ENCODE data around the gene MAD1L1.

Gene MAD1L1

DNA sequence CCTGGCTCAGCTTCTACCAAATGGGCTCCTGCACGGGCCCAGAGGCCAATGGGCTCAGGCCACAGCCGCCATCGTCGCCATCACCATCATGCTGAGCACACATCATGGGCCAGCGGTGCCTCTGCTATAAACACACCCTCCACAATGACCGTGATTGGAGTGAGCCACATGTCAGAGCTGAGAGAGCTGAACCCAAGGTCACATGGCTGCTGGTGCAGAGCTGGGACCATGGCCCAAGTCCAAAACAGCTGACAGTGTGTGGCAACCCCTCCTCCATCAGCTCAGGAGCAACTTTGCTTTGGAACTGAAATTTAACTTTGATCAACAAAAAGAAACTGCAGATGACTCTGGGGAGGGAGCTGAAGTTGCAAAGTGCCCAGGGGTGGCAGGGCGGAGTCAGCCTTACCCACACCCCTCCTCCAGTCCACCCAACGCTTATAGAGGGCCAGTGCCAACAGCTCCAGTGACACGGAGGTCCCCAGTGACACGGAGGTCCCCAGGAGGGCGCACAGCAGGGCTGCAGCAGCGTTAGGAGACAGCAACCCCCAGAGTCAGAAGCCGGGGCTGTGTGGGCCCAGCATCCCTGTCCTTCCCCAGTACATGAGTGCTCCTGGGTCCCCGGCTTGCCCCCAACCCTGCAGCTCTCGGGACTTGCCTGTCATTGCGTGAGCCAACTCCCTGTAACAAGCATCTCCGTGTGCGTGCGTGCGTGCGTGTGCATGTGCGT, 313.0 kb downstream of the MAD1L1 start:
- no peak for DNase-seq (ENCODE audit: low read depth in 2 of 2, low spot score in 1 of 2)

DNA sequence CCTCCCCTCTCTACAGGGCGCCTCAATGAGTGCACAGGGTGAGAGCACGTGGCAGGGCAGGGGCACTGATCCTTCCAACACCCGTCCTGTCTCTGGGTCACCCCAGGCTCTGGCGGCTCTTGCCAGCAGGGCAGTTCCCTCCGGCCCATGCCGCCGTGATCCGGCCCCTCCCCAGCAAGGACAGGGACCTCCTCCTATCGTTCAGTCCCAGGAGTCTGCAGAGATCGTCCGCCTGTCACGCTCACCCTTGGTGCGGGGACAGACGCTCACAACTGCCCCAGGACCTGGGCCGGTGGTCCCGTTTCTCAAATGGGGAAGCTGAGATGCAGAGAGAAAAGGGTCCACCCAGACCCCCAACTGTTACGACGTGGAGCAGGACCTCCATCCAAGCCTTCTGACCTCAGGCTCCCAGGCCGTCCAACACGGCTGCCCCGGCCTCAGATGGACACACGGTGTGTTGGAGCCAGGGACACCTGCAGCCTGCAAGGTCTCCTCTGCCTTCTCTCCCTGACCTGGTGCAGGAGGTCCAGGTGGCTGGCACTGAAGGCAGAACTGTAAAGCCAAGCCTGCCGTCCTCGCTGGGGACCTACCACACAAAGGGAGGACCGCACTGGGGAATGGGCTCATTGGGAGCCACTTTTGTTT, 313.7 kb downstream of the MAD1L1 start:
- DNase-seq (ENCODE audit: low read depth in 2 of 2, low spot score in 1 of 2): no peak

DNA sequence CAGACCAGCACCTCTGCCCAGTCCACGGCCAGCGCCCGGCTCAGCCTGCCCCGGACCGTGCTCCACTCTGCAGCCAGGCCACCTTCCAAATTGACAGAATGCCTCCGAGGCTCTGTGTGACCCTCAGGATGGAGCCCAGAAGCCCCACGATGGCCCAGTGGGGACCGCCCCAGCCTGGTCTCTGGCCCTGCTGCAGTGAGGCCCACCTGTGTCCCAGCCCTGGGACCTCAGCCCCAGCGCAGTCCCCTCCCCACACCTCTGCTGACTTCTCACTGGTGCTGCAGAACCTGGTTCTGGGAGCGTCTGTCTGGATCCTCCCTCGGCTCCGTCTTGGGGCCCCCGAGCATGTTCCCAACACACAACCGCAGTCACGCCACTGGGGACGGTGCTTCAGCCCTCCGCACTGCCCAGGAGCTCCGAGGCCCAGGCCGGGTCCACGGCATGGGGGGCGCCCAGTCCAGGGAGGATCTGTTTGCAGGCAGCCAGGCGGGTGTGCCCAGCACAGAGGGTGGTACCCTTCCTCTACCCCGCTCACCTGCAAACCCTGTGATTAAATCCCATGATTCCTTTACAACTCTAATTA, 314.6 kb downstream of the MAD1L1 start:
- no peak for DNase-seq (ENCODE audit: low read depth in 2 of 2, low spot score in 1 of 2)

DNA sequence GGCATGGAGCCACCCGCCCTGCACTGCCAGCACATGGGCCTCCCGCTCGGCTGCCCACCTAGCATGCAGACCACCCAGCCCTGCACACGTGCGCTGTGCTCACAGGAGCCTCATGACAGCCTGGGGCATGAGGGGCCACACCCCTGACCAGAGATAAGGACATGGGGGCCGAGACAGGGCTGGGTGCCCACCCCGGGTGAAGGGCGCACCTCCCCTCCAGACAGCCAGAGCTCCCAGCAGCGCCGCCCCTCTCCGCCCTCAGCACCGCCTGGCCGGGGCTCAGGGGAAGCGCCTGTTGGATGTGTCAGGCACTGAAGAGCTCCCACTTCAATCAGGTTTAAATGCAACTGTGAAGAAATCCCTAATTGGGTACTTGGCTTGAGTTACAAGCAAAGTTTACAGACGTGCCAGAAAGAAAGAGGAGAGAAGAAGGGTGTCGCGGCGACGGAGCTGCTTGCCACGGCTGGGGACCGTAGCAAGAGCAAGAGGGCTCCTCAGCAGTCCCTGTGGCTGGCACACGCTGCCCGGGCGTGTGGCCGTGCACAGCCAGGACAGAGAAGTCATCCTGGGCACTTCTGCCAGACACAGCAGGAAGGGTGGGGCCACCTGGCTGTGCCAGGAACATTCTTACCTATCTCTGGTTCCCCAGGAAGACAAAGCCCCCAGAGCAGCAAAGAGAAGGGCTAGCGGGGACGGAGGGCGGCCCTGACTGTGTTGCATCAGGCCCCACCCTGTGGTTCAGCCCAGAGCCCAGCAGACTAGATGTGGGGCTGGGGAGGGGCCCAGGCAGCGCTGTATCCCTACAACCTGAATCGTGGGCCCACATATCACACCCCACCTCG, 315.3 kb downstream of the MAD1L1 start:
- no peak for DNase-seq (ENCODE audit: low read depth in 2 of 2, low spot score in 1 of 2)

DNA sequence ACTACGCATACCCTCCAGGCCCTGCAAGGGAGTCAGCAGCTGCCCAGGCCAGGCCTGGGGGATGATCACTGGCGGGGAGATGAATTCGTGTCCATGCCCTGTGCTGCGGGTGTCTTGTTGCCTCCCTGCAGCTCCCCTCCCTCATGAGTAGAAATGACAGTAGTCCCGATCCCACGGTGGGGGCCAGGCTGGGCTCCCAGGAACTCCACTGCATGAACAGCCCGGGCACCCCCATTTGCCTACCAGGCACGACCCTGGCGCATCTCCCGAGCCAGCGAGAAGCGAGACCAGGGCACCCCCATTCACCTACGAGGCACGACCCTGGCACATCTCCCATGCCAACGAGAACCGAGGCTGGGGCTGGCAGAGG, 316.2 kb downstream of the MAD1L1 start:
- DNase-seq (ENCODE audit: low read depth in 2 of 2, low spot score in 1 of 2): no peak

DNA sequence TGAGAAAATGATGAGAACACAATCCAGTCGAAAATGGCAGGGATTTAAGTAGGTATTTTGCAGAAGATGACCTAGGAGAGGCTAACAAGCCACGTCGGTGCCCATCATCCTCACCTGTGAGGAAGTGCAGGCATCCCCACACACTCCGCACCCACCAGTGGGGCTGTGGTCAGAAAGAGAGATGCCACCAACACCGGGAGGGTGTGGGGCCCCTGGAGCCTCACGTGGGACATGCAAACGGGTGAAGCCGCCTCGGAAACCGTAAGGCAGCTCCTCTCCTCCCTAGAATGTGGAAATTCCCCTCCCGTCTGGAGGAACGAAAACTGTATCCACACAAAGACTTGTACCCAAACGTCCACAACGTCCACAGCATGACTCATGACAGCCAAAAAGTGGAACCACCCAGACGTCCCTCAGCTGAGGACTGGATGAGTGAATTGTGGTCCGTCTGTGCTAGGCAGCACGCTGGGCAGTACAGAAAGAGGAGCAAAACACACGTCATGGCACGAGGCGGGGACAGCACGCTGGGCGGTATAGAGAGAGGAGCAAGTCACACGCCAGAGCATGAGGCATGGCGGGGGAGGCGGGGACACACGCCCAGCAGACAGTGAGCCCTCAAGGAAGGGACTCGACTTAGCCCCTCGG, 316.7 kb downstream of the MAD1L1 start:
- no peak for DNase-seq (ENCODE audit: low read depth in 2 of 2, low spot score in 1 of 2)

DNA sequence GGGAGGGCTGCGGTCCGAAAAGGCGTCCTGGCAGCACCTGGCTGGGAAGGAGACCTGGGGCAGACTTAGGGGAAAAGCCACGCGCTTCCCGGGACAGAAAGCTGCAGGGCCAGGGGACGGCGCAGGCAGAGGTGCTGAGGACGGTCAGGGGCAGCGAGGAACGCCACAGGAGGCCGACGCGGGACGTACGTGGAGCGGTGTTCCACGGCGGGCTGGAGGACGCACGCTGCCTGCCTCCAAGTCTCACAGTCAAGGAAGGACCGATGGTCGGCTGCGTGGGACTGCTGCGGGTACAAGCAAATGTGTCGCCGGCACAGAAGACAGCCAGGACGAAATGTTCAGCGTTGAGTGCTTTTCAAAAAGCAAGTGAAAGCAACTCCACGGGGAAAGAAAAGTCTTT, 317.4 kb downstream of the MAD1L1 start:
- DNase-seq (ENCODE audit: low read depth in 2 of 2, low spot score in 1 of 2): no peak

DNA sequence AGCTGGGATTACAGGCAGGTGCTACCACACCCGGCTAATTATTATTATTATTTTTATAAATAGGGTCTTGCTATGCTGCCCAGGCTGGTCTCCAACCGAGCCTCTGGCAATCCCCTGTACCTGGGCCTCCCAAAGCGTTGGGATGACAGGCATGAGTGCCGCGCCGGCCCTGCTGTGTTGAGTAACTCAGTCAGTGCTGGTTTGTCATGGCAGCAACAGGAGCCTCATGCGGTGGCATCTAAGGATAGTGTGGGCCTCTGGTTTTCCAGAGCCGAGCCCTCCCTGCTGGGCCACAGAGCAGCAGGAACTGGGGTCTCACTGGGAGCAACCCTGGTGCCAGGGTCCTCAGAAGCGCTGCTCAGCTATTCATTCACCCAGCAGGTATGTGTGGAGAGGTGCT, 318.0 kb downstream of the MAD1L1 start:
- DNase-seq (ENCODE audit: low read depth in 2 of 2, low spot score in 1 of 2): no peak

DNA sequence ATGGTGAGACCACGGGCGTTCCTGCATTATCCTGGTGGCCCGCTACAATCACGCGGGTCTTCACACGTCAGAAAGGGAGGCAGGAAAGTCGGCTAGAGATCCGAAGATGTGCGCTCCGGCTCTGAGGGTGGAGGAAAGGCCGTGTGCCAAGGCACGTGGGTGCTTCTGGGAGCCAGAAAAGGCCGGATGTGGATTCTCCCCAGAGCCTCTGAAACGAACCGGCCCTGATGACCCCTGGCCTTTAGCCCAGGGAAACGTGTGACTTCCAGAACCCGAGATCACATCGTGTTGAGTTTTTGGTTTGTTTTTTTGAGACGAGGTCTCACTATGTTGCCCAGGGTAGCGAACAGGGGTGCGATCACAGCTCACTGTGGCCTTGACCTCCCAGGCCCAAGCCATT, 318.4 kb downstream of the MAD1L1 start:
- no peak for DNase-seq (ENCODE audit: low read depth in 2 of 2, low spot score in 1 of 2)

DNA sequence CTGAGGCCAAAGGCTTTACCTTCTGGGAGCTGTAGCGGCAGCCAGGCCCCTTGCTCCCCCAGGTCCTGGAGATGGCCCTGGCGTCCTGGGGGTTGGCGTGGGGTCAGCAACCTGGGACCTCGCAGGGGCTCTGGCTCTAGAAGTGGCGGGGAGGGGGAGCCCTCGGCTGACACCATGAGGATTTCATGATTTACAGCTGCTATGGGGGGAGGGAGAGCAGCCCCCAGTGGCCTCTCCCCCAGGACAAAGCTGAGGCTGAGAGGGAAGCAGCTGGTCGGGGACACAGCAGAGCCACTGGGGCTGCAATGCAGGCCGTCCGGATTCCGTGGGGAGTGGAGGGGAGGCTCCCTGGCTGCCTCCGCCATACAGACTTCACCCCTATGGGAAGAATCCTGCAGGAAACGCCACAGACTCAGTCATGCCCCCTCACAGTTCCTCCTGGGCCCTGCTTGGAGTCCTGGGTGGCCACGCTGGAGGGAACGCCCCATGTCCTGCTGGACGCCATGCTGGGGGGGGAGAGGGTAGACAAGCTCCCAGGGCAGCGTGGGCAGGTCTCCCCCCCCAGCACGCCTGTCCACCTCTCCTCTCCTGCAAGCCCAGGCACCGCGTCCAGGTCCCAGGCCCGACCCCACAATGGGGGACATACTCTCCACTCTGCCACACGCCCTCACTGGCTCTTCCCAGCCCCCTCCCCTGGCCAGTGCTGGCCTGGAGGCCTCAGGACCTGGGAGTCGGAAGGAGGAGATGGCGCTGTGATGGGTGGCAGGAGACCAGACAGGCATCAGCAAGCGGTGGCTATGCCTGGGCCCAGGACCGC, 319.1 kb downstream of the MAD1L1 start:
- no peak for DNase-seq (ENCODE audit: low read depth in 2 of 2, low spot score in 1 of 2)

DNA sequence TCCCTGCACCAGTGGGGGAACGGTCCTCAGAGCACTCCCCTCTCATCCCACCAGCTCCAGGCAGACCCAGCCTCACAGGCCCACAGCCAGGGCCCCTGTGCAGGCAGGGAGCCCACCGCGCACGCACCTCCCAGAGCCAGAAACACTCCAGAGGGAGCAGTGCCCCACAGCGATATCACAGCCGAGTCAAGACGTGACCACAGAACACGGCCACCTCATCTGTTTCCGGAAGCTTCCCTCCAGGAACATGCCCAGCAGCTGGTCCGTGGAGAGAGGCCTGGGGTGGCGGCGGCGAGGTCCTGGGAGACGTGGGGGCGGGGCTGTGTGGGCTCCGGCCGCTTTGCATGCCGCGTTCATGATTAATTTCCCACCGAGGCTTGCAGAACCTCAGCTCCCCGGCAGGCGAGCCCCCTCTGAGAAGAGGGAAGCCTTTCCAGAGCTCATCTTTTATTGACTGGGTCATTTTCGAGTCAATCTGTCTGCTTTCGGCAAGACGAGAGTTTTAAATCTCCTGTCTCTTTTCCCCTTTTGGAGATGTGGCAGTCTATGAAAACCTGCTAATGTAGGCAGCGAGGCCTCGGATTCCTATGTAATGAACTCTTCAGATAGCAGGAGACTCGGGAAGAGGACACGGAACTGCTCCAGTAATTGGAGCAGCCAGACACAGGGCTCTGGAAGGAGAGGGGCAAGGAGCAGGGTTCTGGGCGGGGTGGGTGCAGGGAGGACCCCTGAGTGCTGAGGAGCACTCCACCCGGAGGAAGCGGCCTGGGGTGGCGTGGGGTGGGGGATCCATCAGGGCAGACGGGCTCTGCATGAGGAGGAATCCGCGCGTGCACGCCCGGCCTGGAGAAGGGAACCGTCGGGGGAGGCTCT, 319.9 kb downstream of the MAD1L1 start:
- no peak for DNase-seq (ENCODE audit: low read depth in 2 of 2, low spot score in 1 of 2)

DNA sequence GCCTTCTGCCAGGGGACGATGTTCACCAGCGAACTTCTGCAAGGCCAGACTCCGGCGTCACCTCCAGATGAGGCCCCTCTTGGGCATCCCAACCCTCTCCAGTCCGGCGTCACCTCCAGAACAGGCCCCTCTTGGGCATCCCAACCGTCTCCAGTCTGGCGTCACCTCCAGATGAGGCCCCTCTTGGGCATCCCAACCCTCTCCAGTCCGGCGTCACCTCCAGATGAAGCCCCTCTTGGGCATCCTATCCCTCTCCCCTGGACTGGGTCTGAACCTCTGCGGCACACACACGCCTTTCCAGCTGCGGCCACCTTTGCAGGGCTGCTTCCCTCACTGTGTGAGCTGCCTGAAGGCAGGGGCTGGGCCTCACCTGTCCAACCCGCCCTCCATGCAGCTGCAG, 321.2 kb downstream of the MAD1L1 start:
- DNase-seq (ENCODE audit: low read depth in 2 of 2, low spot score in 1 of 2): no peak

DNA sequence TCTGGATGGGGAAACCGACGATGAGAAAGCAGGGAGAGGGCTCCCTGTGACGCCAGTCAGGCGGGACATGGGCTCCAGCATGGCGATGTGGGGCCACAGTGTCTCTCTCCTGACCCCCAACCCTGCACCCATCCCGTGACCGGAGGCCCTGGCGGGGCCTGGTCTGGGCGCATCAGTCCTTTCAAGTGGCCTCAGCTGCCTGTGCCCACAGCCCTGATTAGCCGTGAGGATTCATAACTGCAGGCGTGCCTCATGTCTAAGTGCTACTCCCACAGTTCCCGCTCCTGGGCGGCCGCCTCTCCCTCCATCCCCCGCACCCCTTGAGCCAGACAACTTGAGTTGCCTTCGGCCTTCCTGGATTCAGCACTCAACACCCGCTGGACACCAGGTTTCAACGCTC, 321.9 kb downstream of the MAD1L1 start:
- DNase-seq (ENCODE audit: low read depth in 2 of 2, low spot score in 1 of 2): no peak

DNA sequence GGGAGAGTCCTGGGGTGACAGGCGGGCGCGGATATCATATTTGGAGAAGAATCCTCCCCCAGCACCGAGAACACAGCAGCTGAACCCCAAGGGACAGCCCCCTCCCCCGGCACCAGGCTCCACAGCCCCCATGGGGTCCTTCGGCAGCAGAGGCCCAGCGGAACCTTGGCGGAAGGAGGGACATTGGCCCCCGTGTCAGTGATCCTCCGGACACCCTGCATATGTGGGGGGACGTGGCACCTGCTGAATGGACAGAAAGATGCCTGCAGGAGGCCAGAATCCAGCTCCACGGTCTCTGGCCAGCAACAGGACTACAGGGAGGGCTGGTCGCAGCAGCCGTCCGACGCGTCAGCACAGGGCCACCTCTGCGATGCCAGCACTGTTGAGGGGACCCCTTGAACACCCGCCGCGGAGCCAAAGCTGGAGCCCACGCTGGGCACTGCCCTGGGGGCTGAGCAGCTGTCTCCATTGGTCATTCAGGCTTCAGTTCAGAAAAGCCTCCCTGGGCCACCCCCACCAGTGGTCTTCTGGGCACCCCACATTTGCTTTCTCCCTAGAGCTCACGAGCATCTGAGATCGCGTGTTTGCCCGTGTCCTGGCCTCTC, 322.6 kb downstream of the MAD1L1 start:
- no peak for DNase-seq (ENCODE audit: low read depth in 2 of 2, low spot score in 1 of 2)

DNA sequence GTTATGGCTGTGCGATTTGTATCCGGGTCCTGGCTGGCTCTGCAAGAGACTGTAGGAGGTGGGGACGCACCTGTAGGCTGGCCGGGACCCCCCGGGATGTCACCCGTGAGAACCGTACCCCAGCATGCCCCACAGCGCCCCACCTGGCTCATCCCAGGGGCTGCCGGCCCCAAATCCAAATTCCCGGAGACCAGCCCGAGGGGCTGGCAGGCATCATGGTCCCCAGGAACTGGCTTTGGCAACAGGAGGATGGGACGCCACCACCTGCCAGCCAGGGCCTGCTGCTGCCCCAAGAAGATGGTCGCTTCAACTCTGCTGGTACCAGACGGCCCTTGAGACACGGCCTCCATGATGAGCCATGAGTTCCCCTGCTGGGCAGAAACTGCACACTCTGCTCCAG, 323.3 kb downstream of the MAD1L1 start:
- no peak for DNase-seq (ENCODE audit: low read depth in 2 of 2, low spot score in 1 of 2)

DNA sequence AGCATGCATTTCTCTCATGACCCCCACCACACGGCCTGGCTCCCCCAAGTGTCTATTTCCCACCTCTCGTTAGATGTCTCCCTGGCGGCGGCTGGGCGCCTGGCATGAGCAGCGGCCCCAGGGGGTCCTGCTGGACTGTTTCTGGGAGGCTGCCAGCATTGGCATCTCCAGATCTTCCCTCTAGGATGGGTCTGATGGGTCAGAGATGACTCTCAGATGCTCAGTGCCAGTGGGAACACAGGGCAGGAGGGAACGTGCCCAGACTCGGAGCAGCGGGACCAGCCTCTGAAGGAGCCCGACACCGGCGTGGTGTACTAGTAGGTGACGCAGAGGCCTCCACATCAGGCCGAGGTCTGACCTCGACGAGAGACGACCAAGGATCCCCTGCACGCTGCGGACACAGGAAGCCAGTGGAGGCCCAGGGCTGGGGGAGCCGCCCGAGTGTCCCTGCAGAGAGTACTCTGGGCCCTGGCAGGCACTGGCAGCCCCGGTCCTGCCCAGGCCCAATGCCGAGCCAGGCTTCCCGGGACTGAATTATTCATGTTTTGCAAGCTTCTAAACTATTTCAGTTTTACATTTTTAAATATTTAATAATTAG, 323.8 kb downstream of the MAD1L1 start:
- no peak for DNase-seq (ENCODE audit: low read depth in 2 of 2, low spot score in 1 of 2)

DNA sequence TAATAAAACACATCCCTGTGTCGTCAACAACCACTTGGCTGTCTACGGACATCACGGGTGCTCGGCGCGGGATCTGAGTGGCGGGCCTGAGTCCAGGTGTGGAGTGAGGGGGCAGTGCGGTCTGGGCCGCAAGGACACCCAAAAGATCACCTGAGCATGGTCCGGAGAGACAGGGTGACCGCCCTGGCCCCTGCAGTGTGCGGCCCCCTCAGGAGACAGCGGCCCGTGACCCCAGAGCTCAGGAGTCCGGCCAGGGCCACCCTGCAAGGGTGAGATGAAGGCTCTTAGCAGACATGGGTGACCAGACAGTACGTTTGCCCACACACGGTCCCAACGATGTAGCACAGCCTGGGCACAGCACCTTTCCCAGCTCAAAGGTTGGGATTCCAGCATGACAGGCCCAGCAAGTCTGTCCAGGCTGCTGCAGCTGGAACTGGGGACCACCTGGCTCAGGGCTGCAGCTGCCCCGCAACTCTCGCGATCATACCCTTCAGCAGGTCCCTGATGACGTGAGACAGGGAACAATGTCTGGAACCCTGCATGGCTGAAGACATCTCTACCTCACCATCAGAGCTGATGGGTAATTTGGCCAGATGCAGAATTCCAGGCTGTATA, 324.9 kb downstream of the MAD1L1 start:
- DNase-seq (ENCODE audit: low read depth in 2 of 2, low spot score in 1 of 2): no peak

DNA sequence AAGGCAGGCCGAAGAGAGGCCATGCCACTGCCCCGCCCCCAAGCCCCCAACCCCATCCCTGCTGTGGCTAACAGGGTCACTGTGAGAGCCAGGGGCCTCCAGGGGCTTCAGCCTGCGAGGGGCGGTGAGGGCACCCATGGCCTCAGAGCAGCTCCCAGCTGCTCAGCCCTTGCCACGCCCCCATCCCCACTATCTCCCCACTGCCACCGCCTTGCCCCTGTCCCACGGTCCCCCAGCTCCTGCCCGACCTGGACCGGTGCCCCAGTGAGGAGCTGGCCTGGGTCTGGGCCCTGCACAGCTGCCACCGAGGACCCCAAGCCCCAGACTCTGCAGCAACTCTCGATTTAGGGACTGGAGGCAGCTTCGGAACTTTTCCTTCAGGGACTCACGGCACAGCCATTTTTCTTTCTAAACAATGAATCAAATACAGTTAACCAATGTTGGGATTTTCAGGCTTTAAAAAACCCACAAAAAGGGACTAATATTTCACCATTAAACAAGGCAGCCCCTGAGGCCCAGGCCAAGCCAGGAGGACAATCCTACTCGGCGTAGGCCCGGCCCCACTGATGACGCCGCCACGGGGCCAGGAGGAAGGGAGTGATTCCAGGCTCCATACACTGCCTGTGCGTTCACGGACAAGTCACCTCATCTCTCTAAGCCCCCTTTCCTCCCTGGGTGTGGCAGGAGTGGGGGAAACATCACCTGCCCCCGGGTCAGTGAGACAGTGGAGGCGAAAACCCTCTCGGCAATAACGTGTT, 325.6 kb downstream of the MAD1L1 start:
- DNase-seq (ENCODE audit: low read depth in 2 of 2, low spot score in 1 of 2): no peak

Measured in stimulated activated CD8-positive, alpha-beta memory T cell treated with anti-CD3 and anti-CD28 coated beads, Interleukin-4, amount 100 ng/mL, for 4 hours (primary cell).